Endometrial microvascular endothelial cells (primary cell): ENCODE data around the gene SNRNP35. TPM values are rescaled to one million over a fixed set of nuclear protein-coding genes. Genes with fewer than 3 reads are reported as not detected.
"Not testable (repeated sequence)": the region's sequence is repeated elsewhere in the genome, so short reads cannot be mapped to it uniquely, and the experiment has no call there.

ENCODE experiments used
- in situ Hi-C: cut with HindIII; loops from 2 replicates; pipeline ENCODE4 v1.10.0; 2017; ENCODE audit warnings: low sequenced_read_pairs, low pct_unique_long_range_greater_than_20kb; ENCODE audit errors: inconsistent ontology term
- total RNA-seq: library from RNA; depleted of rRNA; stranded (reverse); fragments of >200 nt; gene quantifications from one replicate; pipeline ENCODE4 v1.2.3, GENCODE V29; 2015; ENCODE audit errors: inconsistent ontology term

SNRNP35 gene, protein sequence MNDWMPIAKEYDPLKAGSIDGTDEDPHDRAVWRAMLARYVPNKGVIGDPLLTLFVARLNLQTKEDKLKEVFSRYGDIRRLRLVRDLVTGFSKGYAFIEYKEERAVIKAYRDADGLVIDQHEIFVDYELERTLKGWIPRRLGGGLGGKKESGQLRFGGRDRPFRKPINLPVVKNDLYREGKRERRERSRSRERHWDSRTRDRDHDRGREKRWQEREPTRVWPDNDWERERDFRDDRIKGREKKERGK
- 10.2 TPM for total RNA-seq

GRCh38 chr12:123457980-123458779 lies at the start of gene SNRNP35:
SNRNP35 (plus strand) TSS chr12:123458139; CDS start chr12:123465541, 7,402 bp downstream.
- in situ Hi-C loops = no loop called here

DNA sequence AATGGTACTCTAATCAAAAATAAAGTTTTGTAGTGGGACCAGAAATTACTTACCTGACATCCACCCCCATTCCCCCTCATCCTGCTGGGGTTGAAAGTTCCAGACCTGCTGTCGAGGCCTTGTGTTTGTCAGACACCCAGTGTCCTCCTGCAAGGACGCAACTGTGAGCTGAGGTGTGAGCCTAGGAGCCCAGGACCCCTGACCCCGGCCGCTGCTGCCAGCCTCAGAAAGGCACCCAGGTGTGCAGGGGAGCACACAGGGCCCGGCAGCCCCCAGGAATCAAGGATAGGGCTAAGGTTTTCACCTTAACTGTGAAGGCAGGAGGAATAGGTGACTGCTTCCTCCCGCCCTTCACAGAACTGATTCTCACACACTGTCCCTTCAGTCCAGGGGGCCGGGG lies 49.3 kb upstream of the SNRNP35 start:
- in situ Hi-C loops = not testable (repeated sequence)

DNA sequence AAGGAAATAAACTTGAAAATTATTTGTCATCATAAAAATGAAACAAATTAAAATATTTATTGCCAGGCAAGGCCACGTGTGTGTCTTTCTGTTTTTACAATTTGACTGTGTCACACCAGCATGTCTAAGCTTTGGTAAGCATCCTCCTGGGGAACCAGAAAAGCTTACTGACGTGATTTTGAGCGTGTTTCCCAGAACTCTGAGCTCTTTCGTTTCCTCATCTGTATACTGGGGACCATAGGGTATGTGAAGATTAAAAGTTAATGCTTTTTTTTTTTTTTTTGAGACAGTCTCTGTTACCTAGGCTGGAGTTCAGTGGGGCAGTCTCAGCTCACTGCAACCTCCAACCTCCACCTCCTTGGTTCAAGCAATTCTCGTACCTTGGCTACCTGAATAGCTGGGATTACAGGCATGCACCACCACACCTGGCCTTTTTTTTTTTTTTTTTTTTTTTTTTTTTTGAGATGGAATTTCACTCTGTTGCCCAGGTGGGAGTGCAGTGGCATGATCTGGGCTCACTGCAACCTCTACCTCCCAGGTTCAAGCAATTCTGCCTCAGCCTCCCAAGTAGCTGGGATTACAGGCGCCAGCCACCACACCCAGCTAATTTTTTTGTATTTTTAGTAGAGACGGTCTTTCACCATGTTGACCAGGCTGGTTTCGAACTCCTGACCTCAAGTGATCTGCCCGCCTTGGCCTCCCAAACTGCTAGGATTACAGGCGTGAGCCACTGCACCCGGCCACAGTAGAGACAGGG lies 48.5 kb upstream of the SNRNP35 start:
- in situ Hi-C loops = not testable (repeated sequence)

DNA sequence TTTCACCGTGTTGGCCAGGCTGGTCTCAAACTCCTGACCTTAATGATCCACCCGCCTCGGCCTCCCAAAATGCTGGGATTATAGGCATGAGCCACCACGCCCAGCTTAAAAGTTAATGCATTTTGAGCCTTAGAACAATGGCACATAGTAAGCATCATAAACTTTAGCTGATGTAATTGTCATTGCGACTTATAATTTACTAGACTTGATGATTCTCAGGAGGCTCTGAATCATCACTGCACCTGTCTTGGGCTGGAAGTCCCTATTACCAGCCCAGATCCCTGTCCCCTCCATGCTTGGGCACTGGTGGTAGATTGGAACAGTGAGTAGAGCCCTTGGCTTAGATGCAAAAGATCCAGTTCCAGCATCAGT lies 47.9 kb upstream of the SNRNP35 start:
- in situ Hi-C loops = no loop called here

- in situ Hi-C loops = no loop called here
Measured at GRCh38 chr12:123421314-123421713, 36.6 kb upstream of the SNRNP35 start.

- in situ Hi-C loops = no loop called here
Measured at GRCh38 chr12:123427036-123427769, 30.7 kb upstream of the SNRNP35 start.

- in situ Hi-C loops = no loop called here
Measured at GRCh38 chr12:123428591-123428990, 29.3 kb upstream of the SNRNP35 start.

DNA sequence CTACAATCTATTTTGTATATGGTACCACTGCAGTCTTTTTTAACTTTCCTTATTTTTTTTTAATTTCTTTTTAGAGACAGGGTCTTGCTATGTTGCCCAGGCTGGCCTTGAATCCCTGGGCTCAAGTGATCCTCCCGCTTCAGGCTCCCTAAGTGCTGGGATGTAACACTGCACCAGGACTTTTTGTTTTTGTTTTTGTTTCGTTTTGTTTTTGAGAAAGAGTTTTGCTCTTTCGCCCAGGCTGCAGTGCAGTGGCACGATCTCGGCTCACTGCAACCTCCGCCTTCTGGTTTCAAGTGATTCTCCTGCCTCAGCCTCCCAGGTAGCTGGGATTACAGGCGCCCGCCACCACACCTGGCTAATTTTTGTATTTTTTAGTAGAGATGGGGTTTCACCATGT lies 28.8 kb upstream of the SNRNP35 start:
- in situ Hi-C loops = not testable (repeated sequence)

DNA sequence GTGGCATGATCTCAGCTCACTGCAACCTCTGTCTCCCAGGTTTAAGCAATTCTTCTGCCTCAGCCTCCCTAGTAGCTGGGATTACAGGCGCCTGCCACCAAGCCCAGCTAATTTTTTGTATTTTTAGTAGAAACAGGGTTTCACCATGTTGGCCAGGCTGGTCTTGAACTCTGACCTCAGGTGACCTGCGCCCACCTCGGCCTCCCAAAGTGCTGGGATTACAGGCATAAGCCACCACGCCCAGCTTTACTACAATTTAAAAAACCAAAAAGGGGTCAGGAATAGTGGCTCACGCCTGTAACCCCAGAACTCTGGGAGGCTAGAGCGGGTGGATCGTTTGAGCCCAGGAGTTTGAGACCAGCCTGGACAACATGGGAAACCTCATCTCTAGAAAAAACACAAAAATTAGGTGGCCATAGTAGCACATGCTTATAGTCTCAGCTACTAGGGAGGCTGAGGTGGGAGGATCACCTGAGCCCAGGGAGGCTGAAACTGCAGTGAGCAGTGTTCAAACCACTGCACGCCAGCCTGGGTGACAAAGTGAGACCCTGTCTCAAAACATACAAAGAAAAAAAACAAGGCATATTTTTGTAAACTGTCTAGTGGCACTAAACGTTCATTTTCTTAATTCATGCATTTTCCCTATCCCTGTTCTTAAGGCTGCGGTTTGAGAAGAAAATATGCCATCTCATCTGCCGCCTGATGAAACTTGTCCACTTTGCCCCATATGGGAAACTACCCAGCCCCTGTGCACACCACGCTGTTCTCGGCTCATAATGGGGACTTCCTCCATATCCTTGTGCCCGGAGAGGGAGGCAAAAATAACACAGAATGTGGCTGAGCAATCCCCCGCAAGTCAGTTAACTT lies 25.8 kb upstream of the SNRNP35 start:
- in situ Hi-C loops = not testable (repeated sequence)

DNA sequence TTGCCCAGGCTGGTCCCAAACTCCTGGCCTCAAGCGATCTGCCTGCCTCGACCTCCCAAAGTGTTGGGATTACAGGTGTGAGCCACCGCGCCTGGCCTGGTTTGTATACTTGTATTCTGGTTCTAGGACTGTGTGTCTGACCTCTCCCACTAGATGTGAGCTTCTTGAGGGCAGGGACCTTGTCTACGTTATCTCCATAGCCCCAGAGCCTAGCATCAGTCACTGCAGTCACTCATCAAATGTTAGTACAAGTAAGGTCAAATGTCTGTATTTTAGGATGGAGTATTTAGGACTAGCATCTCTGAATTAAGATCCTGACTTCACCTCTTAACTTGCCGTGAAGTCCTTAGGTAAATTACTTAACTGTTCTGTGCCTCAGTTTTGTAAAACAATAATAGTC lies 24.3 kb upstream of the SNRNP35 start:
- in situ Hi-C loops = no loop called here

DNA sequence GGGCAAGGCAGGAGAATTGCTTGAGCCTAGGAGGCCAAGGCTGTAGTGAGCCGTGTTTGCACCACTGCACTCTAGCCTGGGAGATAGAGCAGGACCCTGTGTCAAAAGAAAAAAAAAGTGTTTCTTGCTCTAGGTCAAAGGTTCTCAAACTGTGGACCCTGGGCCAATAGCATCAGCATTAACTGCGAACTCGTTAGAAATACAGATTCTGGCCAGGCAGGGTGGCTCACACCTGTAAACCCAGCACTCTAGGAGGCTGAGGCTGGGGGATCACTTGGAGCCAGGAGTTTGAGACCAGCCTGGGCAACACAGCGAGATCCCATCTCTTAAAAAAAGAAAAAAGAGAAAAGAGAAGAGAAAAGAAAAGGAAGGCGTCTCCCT lies 22.3 kb upstream of the SNRNP35 start:
- in situ Hi-C loops = no loop called here

DNA sequence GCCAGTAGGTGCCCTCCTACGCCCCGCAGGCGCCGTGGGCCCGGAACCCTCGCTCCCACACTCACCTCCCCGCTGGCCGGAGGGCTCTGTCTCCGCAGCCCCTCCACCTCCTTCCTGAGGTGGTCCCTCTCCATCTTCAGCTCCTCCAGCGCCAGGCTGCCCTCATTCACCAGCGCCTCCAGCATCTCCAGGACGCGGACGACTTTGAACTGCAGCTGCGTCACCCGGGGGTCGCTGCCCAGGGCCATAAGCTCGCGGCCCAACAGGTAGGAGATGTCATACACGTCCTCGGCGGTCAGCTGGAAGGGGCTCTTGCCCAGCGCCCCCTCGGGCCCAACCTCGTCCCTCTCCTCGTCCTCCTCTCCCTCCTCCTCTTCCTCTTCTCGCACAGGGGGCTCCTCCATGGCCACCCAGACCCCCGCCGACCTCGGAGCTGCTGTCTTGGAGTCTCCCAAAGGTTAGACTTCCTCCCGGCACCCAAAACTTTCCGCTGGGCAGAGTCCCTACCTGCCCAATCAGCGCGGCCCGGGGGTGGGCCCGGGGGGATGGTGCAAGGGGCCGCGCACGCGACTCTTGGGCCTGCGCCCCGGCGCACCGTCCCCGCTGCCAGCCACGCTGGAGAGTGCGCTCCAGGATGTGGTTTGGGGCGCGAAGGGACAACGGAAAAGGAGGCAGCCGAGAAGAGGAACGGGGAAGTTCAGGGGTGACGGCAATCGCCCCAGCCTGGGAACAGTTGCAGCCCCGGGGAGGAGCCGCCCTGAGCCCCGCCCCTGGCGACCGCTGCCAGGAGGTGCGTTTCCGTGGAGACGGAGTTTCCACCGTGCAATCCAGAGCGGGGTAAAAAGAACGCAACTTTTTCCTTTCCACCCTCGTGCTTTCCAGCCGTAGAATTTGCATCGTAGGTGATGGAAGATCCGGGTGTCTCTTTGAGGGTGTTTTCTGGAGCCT lies 21.6 kb upstream of the SNRNP35 start, which contains the start of gene RILPL2:
TSS of gene RILPL2 (minus strand) at position 668 of the 948 bp plus-strand sequence. CDS start at position 404, 264 bp downstream.
- in situ Hi-C loops = no loop called here

DNA sequence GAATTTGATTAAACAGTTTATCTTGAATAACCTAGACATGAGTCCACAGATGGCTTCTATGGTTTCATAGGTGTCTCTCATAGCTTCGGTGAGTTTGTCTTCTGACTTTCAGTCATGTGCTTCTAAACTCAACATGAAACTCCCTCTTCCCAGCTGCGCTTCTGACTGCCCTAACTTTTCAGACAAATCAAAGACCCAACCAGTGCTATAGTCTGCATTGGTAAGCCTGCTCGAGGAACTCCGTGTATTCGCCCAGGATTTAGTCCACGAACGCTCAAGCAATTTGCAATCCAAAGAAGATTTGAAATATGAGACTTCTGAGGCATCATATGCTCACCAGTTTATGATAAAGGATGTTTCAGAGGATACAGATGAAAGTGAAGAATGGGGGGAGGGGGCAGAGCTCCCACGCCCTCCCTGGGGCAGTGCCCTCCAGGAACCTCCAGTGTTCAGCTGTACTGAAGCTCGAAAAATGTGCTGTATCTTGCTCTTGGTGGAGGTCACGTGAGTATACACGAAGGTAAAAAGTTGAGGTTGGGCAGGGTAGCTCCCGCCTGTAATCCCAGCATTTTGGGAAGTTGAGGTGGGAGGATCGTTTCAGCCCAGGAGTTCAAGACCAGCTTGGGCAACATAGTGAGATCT lies 16.3 kb upstream of the SNRNP35 start:
- in situ Hi-C loops = no loop called here

GRCh38 chr12:123442774-123443173 lies 15.2 kb upstream of the SNRNP35 start:
- in situ Hi-C loops = no loop called here

DNA sequence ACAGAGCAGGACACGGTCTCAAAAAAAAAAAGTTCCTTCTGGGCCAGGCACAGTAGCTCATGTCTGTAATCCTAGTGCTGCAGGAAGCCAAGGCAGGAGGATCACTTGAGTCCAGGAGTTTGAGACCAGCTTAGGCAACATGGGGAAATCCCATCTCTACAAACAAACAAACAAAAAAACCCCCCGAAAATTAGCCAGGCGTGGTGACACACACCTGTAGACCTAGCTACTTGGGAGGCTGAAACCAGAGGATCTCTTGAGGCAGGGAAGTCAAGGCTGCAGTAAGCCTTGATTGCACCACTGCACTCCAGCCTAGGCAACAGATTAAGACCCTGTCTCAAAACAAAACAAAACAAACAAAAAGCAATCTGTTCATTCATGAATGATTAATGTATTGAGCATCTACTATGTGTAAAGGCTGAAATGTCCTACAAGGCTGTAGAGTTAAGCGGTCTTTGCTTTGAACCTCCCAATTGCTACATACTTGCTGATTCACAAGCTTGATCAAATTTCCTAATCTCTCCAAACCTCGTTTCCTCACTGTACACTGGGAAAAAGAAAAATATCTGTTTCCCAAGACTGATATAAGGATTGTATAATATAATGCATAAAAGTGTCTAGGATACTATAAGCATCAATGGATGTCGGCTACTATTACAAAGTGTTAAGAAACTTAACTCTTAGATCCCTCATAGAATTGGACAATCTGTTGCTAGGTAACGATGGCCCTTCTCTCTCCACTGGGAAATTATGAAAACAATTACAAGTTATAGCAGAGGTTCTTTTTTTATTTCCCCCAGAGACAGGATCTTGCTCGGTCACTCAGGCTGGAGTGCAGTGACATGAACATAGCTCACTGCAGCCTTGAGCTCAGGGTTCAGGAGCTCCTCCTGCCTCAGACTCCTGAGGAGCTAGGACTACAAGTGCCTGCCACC lies 13.6 kb upstream of the SNRNP35 start:
- in situ Hi-C loops = no loop called here
